ENCODE data around the gene CLTA. TPM values are rescaled to one million over a fixed set of nuclear protein-coding genes. Genes with fewer than 3 reads are reported as not detected.
"Not testable (repeated sequence)": the region's sequence is repeated elsewhere in the genome, so short reads cannot be mapped to it uniquely, and the experiment has no call there.

CLTA gene
- total RNA-seq, 1 experiment from 2014 or later = 646 TPM

DNA sequence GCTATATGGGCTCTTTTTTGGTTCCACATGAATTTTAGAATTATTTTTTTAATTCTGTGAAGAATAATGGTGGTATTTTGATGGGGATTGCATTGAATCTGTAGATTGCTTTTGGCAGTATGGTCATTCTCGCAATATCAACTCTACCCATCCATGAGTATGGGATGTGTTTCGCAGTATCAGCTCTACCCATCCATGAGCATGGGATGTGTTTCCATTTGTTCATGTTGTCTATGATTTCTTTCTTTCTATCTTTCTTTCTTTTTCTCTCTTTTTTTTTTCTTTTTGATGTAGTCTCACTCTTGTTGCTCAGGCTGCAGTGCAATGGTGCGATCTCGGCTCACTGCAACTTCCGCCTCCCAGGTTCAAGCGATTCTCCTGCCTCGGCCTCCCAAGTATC lies 48.5 kb downstream of the CLTA start:
- not testable (repeated sequence) for DNase-seq (ENCODE audit: low spot score)

DNA sequence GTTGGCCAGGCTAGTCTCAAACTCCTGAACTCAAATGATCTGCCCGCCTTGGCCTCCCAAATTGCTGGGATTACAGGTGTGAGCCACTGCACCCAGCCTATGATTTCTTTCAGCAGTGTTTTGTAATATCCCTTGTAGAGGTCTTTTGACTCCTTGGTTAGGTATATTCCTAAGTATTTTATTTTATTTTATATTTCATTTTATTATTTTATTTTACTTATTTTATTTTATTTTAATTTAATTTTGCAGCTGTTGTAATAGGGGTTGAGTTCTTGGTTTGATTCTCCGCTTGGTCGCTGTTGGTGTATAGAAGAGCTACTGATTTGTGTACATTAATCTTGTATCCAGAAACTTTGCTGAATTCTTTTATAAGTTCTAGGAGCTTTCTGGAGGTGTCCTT lies 49.0 kb downstream of the CLTA start:
- not testable (repeated sequence) for DNase-seq (ENCODE audit: low spot score)

DNA sequence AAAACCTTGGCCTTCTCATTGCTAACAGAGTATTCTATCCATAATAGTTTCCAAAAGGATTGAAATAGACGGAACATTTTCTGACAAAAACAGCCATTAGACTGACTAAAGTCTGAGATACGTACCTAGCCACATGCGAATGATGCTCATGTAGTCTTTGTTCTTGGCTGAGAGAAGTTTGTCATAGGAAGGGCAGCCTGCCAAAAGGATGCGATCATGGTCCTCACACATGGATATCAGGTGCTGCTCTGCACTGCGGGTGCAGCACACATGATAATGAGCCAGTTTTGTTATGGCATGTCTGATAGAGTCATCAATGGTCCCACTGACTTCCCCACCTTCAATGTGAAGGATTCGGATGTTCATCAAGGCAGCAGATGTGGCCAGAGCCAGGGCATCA lies 55.2 kb downstream of the CLTA start:
- no peak for DNase-seq (ENCODE audit: low spot score)

DNA sequence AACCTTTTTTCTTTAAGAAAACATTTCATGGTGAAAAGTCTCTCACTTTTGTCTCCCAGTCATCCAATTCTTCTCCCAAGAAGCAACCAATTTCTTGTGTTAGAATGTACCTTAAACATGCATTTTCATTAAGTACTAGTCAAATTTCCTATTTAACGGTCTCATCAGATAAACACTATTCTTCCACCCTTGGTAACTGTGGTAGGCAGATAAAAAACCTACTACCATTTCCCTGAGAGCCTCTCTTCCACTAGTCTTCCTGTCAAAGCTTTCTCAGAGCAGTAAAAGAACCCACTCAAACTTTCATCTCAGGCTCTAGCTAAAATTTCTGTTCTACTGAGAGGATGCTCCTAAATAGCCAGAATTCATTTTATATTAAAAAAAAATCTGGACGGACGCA lies 56.6 kb downstream of the CLTA start:
- DNase-seq (ENCODE audit: low spot score) = no peak

DNA sequence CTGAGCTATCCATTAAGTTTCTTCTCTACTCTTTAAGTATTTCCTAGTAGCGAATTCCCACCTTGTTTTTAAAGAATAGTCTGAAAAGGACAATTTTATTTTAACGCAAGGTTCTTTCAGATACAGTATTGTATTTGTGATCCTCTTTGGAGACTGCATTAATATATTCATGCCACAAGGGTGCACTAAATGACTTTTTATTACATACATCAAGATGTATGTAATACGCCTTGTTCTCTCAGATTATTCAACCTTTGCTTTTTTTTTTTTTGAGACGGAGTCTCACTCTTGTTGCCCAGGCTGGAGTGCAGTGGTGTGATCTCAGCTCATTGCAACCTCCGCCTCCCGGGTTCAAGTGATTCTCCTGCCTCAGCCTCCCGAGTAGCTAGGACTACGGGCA lies 57.3 kb downstream of the CLTA start:
- peak; percentile 29 for DNase-seq (ENCODE audit: low spot score)

DNA sequence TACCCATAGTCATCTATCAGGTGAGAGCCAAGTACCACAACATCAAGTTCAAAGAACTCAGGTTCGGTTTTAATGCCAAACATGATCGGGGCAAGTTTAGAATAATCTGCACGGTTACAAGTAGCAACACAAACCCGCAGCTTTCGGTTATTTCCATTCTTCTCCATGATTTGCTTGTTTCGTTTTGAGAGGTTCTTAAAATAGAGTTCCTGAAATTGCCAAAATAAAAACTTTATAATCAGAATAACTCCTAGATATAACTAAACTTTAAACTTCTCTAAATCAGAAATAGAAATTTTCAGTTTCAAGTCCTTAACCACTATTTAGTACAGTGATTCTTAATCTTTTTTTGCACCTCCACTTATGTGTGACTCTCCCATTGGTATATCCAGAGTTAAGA lies 58.5 kb downstream of the CLTA start:
- no peak for DNase-seq (ENCODE audit: low spot score)

DNA sequence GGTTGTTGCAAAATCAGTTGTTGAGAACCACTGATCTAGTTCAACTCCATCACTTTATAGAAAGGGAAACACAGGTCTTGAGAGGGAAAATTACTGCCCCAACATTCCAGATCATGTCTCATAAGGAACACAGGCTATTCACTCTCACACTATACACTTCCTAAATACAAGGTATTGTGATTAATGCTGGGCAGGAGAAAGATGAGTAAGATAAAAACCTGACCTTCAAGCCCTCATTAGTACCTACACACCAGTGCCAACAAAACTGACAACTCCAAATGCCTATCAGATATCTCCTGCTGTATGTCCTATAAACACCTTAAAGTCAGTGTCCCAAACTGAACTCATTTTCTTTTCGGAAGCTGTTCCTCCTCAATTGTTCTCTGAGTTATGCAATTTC lies 59.4 kb downstream of the CLTA start:
- no peak for DNase-seq (ENCODE audit: low spot score)

DNA sequence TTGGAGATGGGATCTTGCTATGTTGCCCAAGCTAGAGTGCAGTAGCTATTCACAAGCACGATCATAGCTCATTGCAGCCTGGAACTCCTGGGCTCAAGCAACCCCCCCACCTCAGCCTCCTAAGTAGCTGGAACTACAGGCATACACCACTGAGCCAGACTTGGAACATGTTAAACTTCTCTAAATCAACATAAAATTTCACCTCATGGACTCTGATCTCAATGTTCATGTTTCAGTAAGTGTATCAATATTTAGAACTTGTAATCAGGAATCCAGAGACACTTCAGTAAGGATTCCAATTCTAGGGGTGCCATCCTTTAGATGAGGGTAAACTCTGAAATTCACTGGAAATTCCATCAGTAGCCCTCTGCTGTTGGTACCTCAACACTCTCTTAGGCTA lies 60.7 kb downstream of the CLTA start:
- no peak for DNase-seq (ENCODE audit: low spot score)

DNA sequence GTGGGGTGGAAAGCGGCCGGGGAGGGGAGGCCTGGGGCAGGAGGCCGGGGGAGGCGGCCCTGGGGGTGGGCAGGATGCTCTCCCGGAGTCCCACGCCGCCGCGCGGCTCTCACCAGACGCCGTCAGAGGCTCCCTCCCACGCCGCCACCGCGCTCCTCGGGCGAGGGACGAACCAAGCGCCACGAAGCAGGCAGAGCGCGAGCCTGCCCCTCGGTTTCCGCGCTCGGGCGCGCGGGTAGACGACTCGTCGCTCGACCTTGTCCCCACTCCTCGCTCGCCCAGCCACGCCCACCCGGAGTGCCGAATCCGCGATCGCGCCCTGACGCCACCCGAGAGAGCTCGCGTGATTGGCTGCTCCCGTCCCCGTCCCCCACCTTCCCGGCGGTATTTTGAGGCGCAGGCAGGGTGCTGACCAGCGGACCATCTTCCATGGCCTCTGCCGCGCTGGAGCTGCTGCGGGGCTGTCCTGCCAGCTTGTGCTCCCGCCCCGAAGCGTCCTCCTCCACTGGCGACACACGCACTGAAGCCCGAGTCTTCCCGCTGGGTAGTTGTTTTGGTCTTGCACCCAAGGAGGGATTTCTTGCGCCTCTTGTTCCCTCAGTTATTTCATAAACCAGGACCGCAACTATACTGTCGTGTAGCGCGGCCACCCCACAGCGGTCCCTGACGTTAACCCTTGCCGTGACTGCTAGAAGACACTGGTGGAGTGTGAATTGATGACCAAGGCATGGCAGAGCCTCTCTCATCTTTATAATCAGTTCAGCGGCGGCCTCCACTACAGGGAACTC lies 67.7 kb downstream of the CLTA start, which contains the start of gene GNE:
TSS of gene GNE (minus strand) at position 241 of the 788 bp plus-strand sequence. CDS start 9,093 bp downstream, outside the sequence.
- DNase-seq (ENCODE audit: low spot score) = peak; percentile 90

DNA sequence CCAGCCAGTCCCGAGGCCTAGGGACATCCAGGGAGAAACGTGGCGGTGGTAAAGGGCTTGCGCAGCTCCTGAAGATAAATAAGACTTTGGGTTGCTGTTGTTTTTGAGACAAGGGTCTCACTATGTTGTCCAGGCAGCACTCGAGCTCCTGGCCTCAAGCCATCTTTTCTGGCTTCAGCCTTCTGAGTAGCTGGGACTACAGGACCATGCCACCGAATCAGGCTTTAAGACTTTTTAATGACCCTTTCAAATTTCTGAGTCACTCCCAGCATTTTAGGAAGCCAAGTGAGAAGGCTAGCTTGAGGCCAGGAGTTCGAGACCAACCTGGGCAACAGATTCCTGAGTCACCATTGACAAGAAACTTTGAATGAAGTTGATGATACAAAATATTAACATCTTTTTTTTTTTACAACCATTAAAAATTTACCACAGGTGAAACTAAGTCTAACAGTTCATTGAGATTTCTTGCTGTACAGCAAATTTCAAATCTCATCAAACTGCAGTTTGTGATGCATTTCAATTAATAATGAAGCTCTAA lies 68.3 kb downstream of the CLTA start:
- DNase-seq (ENCODE audit: low spot score) = peak; percentile 6

Other genes with a start within 250 kb of the CLTA start
- not detected in 2 replicates for gene OR2S2, start 232.8 kb upstream of the CLTA start, total RNA-seq (2014; rRNA removed; shearing (Covaris generic))
- gene RECK, start 154.0 kb upstream of the CLTA start, total RNA-seq (2014; rRNA removed; shearing (Covaris generic)) = 17.9 and 19.4 TPM in 2 replicates
- gene GLIPR2, start 54.2 kb upstream of the CLTA start, total RNA-seq (2014; rRNA removed; shearing (Covaris generic)) = 17.6 and 24.3 TPM in 2 replicates
- 0.34 and 0.36 TPM in 2 replicates for gene CCIN, start 21.5 kb upstream of the CLTA start, total RNA-seq (2014; rRNA removed; shearing (Covaris generic))
- 26.5 and 35.0 TPM in 2 replicates for gene GNE, start 67.5 kb downstream of the CLTA start, total RNA-seq (2014; rRNA removed; shearing (Covaris generic))
- gene RNF38, start 209.3 kb downstream of the CLTA start, total RNA-seq (2014; rRNA removed; shearing (Covaris generic)) = 8.9 and 10.9 TPM in 2 replicates

All from A172 (cell line).